Stimulated activated CD4-positive, alpha-beta T cell treated with anti-CD3 and anti-CD28 coated beads, Interleukin-15, amount 100 ng/mL, for 24 hours (primary cell): ENCODE results near the gene SLC6A1.
A peak's percentile ranks its signal among the peaks of the same experiment; 100 is the strongest.

Experiments used
- DNase-seq: peaks from one replicate; pipeline ENCODE4 v3.0.0-alpha.2; 2020

The SLC6A1 gene

DNA sequence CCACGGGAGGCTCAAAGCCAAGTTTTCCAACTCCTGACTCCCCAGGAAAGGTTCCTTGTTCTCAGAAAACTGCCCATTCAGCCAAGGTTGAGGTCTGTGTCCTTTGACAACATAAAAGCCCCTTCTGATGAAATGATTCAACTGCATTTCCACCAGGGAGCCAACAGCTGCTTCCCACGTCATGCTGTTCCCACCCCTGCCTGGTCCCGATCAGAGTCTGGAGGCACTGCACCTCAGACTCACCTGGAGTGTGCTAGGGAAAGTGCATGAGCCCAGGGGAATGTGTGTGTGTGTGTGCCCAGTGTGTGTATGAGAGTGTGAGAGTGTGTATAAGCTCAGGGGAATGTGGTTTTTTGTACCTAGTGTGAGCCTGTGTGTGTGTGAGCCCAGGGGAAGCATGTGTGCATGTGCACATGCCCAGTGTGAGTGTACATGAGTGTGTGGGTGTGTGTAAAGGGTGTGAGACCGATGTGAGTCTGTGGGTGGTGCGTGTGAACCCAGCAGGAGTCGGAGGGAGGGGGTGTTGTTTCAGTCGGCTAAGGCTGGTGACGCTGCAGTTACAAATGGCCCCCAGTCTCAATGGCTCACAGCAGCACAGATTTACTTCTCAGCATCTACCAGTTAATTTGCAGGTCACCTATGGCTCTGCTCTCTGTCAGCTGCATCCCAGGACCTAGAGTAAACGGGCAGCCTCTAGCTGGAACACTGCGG lies 20.3 kb upstream of the SLC6A1 start:
- DNase-seq = no peak

DNA sequence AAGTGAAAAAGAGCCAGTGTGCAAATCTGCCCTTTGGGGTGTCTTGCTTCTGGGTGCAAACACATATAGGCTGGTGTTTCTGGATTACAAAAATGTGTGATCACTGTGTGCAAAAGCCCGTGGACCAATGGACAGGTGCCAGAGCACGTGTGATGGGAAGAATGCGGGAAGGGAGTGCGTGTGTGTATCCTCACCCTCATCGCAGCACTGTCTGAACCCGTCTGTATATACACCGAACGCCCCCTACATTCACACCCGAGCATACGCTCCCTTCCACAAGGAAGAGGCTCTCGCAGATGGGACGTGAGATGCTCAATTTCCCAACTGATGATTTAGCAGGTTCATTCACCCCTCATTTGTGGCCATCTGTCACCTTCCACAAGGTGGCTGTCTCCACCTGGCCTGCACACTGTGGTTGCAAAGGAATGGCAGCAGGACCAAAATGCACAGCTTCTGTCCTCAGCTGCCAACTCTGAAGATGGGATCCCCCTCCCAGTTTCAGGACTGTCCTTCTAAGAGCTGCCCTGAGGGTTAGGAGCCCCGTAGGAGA lies 19.4 kb upstream of the SLC6A1 start:
- DNase-seq = no peak

- DNase-seq = no peak
Measured at GRCh38 chr3:10974131-10974530, 18.4 kb upstream of the SLC6A1 start.

DNA sequence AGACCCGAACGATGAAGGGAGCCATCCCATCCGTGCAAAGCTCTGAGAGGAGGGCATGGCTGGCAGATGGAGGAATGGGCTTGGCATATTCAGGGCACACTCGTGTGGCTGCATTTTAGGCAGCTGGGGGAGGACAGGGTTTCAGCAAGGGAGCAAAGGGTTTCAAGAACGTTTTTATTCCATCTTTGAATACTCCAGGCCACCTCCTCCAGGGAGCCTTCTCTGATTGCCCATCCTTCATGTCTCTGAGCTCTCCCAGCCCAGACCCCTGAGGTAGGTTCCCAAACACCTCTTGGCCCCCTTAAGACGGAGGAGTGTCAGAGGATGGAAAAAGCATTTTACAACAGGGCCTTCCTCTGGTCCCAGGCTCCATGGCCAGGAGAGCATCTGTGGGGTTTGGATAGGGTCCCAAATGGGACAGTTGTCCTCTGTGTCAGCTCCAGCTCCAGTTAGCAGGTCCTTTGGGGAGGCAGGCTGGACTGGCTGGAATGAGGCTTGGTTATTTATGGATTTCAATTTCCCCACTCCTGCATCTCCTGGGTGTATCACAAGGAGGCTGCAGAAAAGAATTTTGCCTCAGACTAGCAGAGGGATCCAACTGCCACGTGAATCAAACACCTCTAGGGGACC lies 17.7 kb upstream of the SLC6A1 start:
- no peak for DNase-seq

GRCh38 chr3:10975695-10976234 lies 16.8 kb upstream of the SLC6A1 start:
- DNase-seq = no peak

DNA sequence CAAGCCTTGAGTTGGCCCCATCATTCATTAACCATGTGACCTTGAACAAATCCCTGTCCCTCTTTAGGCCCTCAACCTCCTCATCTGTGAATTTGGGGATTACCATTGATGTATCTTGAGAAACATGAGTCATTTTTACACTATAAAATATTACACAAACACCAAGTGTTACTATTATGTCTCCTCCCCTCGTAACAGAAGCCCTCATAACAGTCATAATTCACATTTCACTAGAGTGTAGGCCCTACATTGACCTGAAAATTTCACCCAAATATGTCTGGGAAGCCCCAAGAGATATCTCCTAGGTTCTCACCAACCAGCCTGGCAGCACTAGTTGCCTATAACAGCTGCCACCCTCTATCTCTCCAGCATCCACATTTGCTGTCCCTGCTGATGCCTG lies 15.8 kb upstream of the SLC6A1 start:
- no peak for DNase-seq

DNA sequence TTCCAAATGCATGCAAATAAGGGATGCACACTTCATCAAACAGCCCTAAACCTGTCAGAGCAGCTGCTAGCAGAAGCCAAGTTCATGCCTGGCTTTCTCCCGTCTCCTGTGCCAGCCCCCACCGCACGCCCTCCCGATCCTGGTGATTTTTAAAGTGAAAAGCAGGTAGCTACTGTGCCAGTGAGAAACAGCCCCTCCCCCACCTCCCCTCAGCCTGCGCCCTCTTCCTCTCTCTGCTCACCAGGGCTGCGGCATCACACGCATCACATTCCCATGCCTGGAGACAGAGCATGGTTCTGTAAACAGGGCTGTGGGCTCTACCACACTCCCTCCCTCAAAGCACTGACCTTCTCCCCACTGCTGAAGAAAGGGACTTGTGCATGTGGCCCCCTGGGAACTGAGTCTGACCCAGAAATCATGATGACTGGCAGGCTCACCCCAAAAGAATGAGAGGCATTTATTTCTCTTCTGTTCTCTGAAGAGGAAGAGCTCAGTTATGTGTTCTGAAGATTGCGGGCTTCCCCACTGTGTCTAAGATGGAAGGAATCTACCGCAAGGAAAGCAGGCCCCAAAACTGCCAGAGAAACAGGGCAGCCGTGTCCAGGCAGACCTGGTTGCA lies 14.5 kb upstream of the SLC6A1 start:
- DNase-seq = no peak

- DNase-seq = no peak
Measured at GRCh38 chr3:10978956-10979355, 13.6 kb upstream of the SLC6A1 start.

DNA sequence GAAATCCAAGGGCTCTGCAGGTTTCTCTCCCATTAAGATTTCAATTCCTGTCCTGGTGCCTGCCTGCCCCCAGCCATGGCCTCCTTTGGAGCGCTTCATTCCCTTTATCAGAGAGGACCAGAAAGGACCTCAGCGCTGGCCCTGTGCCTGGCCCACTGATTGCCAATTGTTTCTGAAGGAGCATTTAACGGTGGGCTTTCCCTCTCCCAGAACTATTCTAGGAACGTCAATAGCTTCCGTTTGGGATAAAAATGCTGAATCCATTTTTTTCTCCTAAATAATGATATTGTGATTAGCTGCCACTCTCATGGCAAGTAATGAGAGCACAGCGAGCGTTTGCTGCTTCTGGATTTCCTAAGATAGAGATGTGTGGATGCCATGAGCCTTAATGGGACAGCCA lies 12.2 kb upstream of the SLC6A1 start:
- no peak for DNase-seq

GRCh38 chr3:10981031-10981430 lies 11.5 kb upstream of the SLC6A1 start:
- DNase-seq = no peak

GRCh38 chr3:10981961-10982360 lies 10.6 kb upstream of the SLC6A1 start:
- no peak for DNase-seq

DNA sequence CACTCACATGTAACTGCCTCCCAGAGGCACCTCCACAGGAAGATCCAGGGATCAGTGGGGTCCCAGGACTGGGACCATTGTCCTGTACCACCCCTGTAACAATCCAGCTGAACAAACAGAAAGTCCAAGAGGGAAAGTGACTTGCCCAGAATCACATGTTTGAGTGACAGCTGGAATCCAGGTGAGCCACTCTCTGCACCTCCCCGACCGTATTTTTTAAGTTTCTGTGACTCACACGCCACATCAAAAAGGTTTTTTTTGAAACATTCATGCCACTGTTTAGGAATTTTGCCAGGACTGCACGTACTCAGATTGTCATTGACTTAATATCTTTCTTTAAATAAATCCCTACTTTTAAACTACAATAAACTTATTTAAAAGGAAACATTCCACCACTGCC lies 9.8 kb upstream of the SLC6A1 start:
- no peak for DNase-seq

- peak; percentile 40 for DNase-seq
Measured at GRCh38 chr3:10983219-10983916, 9.2 kb upstream of the SLC6A1 start.

- DNase-seq = no peak
Measured at GRCh38 chr3:10984371-10984896, 8.1 kb upstream of the SLC6A1 start.

DNA sequence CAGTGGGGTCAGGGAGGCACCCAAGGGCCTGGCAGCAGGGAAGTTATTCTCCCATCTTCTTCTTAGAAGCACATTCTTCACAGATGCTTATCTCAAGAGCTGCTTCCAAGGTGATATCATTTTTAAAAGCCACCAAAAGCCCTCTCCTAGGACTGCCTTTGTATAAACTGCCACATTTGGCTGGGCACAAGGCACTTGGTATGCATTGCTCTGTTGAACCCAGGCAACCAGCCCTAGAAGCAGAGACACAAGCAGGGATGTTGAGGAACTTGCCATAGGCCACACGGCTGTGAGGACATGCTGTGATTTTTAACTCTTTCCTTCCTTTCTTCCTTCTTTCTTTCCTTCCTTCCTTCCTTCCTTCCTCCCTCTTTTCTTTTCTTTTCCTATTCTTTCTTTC lies 7.4 kb upstream of the SLC6A1 start:
- DNase-seq = no peak

GRCh38 chr3:10986592-10986991 lies 6.0 kb upstream of the SLC6A1 start:
- DNase-seq = no peak

DNA sequence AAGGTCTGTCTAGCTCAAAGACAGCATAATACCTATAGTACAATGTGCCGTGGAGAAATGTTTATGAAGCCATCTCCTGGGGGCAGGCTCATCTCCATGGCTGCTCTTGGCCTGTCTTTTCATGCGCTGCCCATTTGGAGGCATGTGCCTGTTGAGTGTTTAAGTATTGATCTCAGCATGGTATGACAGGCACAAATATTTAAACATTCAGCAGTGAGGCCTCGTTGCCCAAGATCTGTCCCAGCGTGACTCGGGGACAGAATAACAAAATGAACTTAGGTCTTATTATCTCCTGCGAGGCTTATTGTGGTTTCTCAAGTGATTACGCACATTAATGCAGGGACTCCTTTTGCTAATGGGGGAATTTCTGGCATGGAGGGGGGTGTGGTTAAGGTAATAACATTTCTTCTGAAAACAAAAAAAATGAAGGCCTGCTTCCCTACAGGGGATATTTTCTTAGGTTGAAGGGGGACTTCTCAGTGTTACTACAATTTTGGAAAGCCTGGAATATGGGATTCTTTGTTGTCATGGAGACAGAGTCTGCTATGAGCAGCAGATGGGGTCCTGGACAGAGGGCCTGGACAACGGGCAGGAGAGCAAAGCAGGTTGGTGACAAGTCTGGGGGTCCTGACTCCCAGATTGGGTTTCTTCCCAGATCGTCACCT lies 4.4 kb upstream of the SLC6A1 start:
- DNase-seq = no peak

- no peak for DNase-seq
Measured at GRCh38 chr3:10988991-10989484, 3.5 kb upstream of the SLC6A1 start.

DNA sequence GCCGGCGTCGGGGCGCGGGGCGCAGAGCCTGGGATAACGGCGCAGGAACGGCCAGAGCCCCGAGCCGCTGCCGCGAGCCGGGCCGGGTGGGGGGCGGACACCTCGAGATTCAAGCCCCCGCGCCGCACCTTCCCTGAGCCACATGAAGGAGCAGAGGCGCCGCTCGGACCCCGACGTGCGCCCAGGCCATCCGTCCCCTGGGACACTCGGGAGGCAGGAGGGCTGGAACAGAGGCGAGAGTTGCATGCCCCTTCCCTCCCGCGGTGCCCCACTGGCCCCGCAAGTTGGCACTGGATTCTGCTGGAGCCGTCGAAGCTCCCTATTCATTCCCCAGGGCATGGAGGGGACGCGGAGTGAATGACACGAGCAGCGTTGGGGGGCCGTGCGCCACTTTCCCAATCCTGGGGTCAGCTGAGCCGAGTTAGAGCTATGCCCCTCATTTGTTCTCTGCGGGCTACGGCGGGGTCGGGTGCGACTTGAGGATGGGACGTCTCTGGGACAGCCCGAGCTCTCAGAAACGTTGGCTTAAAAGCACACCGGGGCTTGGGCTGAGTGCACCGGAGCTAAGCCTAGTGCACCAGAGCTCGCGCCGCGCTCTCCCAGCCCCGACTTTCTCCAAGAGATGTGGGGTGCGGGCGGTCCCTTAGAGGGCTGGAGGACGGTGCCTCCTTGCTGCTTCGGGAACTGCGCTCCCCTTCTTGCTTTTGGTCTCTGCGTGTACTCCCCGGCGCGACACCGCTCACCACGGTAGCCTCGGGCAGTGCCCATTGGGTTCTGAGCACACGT lies 588 bp downstream of the SLC6A1 start:
- peak; percentile 4 for DNase-seq

DNA sequence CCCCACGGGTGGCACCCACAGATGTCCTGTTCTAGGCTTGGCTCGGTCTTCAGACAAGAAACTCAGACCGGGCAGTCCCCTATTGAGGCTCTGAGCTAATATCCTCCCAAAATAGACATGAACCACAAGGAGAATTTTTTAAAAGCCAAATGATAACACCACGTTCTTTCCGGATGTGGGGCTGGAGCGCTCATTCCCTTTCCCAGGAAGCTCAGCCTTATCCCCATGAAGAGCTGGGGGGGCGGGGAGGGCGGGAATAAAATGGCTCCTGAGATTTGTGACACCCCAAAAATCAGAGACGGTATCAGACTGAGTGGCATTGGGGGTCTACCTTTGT lies 1.1 kb downstream of the SLC6A1 start:
- no peak for DNase-seq

DNA sequence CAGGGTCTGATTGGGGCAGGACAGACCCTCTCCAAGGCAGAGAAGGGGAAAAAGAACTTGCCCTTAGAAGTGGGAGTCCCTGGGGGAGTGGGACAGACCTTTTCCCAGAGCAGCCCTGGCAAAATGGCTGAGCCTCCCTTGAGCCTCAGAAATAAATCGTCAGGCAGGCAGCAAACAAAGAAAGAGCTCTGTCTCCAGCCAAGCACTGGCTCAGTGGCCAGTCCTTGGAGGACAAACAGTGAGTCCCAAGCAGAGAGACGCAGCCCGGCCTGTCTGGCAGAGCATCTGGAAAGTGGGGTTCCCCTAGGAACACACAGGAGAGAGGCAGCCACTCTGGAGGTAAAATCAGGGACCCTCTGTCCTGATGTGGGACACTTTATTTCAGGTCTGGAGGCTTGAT lies 1.8 kb downstream of the SLC6A1 start:
- DNase-seq = no peak

DNA sequence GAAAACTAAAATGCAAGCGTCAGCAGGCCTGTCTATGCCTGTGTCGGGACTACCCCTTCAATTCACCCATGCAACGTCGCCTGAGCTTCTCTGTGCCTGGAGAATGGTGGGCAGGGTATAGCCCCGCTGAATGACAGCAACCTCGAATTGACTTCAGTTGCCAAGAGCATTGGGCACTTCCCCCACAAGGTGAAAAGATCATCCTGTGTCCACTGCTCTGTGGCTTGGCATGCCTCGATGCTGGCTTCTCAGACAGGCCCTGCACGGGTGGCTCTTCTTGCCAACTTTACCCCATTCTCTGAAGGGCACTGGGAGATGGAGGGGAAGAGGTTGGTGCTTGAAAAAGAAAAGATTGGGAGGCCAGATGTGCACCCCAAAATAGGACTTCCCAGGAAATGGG lies 3.3 kb downstream of the SLC6A1 start:
- no peak for DNase-seq
